ENCODE results near the gene SULT1C2.
A peak's percentile ranks its signal among the peaks of the same experiment; 100 is the strongest.
"Not testable (repeated sequence)": the region's sequence is repeated elsewhere in the genome, so short reads cannot be mapped to it uniquely, and the experiment has no call there.

The SULT1C2 gene

GRCh38 chr2:108288534-108289106 is at the start of gene SULT1C2:
Gene SULT1C2 (plus strand): TSS chr2:108288895. CDS start chr2:108293668, 4,773 bp downstream.
- DNase-seq, result peak; percentile 95

DNA sequence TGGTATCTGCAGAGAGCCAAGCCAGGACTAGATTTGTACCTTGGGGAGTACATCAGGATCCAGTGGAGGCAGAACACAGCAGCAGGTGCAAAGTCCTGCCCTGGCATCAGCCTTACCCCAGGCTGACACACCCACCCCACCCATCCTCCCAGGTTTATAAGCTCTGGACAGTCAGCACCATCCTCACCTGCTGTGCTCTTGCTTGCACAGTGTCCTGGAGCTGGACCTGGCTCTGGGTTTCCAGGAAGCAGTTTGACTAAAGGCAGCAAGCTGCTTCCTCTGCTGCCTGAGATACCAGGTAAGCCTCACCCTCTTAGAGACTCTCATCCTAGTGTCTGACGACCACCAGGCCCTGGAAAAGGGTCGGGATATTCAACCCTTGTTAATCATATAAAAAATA is 48.9 kb upstream of the SULT1C2 start, which contains the start of gene SULT1C3:
SULT1C3 (plus strand) TSS at position 183 of the 400 bp plus-strand sequence. CDS start 7,227 bp downstream, outside the sequence.
- DNase-seq, result no peak

DNA sequence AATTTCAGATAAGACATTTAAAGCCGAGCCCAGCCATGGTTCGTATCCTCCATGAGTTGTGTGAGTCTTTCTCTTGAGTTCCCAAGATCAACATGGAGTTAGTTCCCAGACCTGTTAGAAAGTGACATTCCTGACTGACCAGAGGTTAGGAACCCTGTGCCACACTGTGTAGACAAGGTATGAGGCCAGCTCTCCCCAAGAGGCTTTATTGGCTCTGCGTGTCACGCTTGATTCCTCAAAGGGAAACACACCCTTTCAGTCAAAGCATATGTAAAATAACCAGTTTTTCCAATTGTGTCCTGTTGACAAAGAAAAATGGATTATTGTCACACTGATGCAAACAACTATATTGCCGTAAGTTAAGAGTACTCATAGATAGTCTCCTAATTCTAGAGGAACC is 47.7 kb upstream of the SULT1C2 start:
- DNase-seq, result no peak

- no peak for DNase-seq
Observed at GRCh38 chr2:108243566-108243965, 45.1 kb upstream of the SULT1C2 start.

- DNase-seq, result no peak
Observed at GRCh38 chr2:108244667-108245414, 43.9 kb upstream of the SULT1C2 start.

- no peak for DNase-seq
Observed at GRCh38 chr2:108253106-108253505, 35.6 kb upstream of the SULT1C2 start.

GRCh38 chr2:108257757-108258331 is 30.9 kb upstream of the SULT1C2 start:
- DNase-seq, result no peak

GRCh38 chr2:108260773-108261172 is 27.9 kb upstream of the SULT1C2 start:
- no peak for DNase-seq

DNA sequence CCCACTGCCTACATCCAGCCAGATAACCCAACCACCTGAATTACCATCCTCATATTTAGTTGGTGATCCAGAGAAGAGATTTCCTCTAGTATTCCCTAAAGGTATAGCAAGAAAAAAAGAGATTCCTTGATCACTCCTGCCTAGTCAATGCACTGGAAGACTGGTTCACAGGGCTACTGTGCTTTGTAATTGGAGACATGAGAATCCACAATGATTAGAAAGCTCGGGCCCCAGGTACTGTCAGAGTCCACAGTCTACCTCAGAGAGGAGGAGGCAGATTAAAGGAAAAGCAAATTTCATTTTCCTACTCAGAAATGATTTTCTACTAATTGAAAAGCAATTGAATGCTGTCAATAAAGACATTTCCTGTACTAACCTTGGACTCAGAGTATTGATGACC is 26.7 kb upstream of the SULT1C2 start:
- no peak for DNase-seq

GRCh38 chr2:108263401-108263800 is 25.3 kb upstream of the SULT1C2 start:
- no peak for DNase-seq

- DNase-seq, result no peak
Observed at GRCh38 chr2:108266218-108266617, 22.5 kb upstream of the SULT1C2 start.

- DNase-seq, result no peak
Observed at GRCh38 chr2:108267101-108267500, 21.6 kb upstream of the SULT1C2 start.

DNA sequence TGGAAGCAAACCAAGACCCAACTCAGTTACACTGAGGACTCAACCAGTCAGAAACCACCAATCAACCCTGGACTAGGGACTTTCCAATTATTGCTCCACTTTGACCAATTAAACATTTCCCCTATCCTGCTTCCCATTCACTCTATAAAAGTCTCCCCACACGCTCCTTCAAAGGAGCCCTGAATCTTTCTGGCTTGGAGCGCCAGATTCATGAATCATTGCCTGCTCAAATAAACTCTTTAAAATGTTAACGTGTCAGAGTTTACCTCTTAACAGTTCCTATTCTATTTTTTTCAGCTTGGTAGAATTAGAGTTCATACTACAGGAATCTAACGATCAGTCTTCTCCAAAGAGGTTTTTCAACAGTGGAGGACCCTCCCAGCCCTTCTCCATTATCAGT is 20.7 kb upstream of the SULT1C2 start:
- DNase-seq, result no peak

DNA sequence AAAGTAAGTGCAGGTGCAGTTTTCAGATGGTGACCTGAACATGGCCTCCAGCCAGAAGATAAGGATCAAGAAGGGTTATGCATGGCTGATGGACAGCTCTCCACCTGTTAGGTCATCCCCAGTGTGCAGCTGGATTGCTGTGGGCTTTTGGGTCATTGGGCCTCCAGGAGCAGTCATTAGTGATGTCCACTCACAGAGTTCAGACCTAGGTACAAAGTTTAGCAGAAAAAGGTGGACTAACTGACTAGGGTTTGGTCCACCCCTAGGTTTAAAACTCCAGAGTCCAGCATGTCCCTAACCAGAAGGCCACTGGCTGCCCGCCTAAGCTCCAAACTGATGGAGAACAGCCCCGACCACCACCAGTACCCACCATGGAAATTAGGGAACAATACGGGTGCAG is 18.3 kb upstream of the SULT1C2 start:
- DNase-seq, result no peak

DNA sequence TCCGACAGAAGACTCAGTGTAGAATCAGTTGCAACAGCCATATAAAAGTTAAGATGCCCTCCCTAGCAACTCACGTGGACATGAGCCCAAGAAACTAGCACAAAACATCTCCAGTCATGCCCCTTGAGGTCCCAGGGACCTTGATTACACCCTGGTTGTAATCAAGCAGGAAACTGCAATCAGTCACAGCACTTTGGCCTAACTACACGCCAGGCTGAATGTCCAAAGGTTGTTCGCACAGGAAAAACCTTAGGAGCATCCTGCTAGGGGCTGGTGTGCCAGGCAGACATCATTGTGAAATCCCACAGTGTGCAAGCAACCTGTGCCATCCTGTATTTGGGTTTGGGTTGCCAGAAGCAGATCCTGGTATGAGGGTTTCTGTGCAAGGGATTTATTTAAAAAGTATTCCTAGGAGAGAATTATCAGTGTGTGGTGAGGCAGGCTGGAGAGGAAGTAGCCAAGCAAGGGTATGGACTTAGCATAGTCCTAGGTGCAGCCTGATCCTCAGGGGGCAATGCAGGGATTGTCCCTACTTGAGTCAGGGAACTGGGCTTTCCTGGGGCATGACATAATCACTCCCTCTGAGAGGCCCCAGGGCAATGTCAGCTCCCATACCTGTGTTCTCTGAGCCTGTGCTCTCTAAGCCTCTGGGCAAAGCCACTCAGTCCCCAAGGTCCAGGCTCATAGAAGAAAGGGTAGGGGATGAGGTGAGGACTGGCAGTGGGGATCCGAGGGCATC is 17.8 kb upstream of the SULT1C2 start:
- no peak for DNase-seq

GRCh38 chr2:108271691-108272253 is 16.9 kb upstream of the SULT1C2 start:
- DNase-seq, result no peak

DNA sequence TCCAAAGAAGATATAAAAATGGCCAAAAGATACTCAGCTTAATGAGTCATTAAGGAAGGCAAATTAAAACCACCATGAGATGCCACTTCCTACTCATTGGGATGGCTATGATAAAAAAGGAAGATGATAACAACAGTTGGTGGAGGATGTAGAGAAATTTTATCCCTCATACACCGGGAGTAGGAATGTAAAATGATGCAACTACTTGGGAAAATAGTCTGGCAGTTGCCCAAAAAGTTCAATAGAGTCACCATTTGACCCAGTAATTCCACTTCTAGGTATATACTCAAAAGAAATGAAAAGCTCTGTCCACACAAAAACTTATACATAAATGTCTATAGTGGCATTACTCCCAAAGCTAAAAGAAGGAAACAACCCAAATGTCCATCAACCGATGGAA is 10.1 kb upstream of the SULT1C2 start:
- no peak for DNase-seq

DNA sequence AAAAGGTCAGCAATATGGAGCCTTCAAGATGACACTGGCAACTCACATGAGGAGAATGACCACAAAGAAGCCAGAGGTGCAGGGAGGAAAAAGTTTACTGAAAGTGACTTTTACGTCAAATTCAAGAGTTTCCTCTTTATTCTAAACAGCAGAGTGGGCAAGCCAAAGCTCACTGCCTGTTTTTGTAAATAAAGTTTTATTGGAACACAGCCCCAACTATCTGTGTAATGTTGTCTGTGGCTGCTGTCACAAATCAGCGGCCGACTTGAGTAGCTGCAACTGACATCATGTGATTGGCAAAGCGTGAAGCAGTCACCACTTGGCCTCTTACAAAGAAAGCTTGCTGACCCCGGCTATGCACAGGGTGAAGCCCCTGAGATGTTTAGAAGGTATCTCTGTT is 9.2 kb upstream of the SULT1C2 start:
- DNase-seq, result no peak

- no peak for DNase-seq
Observed at GRCh38 chr2:108280466-108280865, 8.2 kb upstream of the SULT1C2 start.

- DNase-seq, result not testable (repeated sequence)
Observed at GRCh38 chr2:108284566-108284965, 4.1 kb upstream of the SULT1C2 start.

- DNase-seq, result no peak
Observed at GRCh38 chr2:108285616-108286015, 3.1 kb upstream of the SULT1C2 start.

DNA sequence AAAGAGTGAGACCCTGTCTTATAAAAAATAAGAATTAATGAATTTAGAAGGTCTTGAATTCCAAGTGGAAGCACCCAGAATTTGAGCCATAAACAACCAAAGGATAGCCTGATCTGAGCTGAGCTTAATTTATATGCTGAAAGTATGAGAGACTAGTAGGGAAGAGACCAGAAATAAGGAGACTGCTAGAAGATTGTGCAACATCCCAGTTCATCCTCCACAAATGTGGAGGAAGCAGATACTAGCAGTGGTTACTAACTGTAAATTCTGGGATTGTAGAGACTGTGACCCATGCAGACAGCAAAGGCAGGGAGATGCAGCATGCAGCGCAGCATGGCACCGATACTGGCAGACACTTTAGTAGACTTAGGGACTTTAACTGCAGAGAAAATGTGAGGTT is 1.5 kb upstream of the SULT1C2 start:
- no peak for DNase-seq

DNA sequence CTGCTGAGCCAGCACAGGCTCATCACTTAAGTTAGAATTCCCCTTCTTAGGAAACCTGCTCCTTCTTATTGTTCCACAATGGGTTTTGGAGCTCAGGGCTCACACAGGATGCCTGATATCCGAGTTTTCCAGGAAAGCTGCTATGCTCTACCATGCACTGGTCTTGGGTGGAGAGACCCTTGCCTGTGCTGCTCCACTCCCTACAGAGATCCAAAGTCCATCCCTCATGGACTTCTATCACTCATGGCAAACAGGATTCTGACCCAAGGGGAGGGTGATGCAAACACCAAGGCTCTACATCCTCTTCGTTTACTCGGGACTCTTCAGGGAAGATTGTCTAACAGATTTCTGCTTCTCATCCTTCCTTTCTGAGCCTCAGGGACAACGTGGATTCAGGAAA is 5.2 kb downstream of the SULT1C2 start:
- DNase-seq, result no peak

Data from NCI-H510A treated with DMSO at 0.1 percent for 48 hours (cell line).